ENCODE data around the gene UGT1A9.

UGT1A9 gene

DNA sequence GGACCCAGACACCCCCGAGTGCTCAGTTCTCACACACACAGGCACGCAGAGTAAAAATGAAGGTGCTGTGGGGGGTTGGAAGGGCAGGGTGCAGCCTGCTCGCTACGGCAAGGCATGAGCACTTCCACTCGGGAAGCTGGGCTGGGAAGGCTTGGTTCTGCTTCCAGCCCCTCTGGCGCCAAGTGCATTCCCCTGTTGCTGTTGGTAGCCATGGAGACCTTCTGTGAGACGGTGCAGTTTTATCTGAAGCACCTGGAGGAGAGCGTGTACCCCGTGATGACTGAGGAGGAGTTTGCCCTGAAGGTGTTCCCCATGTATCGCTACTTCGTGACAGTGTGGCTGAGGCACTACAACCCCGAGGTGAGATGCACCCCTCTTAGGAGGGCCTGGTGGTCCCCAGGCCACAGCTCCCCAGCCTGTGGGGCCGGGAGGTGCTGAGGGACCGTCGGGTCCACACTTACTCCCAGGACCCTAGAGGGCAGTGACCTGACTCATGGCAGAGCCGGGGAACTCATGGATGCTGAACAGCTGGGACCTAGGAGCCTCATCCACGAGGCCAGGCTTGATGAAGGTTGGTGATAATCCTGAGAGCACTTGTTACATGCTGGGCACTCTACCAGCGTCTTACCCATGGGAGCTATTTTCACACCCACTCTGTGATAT lies 121.9 kb downstream of the UGT1A9 start:
- no peak overlapping the region for H3K4me3 ChIP-seq (ENCODE audit: low read length)
- no peak for DNase-seq (ENCODE audit: low read depth)
- TF ChIP-seq, protein P1, sequence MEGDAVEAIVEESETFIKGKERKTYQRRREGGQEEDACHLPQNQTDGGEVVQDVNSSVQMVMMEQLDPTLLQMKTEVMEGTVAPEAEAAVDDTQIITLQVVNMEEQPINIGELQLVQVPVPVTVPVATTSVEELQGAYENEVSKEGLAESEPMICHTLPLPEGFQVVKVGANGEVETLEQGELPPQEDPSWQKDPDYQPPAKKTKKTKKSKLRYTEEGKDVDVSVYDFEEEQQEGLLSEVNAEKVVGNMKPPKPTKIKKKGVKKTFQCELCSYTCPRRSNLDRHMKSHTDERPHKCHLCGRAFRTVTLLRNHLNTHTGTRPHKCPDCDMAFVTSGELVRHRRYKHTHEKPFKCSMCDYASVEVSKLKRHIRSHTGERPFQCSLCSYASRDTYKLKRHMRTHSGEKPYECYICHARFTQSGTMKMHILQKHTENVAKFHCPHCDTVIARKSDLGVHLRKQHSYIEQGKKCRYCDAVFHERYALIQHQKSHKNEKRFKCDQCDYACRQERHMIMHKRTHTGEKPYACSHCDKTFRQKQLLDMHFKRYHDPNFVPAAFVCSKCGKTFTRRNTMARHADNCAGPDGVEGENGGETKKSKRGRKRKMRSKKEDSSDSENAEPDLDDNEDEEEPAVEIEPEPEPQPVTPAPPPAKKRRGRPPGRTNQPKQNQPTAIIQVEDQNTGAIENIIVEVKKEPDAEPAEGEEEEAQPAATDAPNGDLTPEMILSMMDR (conservative IDR thresholded peaks at IDR 0.05; ENCODE audit: low read length): no peak

DNA sequence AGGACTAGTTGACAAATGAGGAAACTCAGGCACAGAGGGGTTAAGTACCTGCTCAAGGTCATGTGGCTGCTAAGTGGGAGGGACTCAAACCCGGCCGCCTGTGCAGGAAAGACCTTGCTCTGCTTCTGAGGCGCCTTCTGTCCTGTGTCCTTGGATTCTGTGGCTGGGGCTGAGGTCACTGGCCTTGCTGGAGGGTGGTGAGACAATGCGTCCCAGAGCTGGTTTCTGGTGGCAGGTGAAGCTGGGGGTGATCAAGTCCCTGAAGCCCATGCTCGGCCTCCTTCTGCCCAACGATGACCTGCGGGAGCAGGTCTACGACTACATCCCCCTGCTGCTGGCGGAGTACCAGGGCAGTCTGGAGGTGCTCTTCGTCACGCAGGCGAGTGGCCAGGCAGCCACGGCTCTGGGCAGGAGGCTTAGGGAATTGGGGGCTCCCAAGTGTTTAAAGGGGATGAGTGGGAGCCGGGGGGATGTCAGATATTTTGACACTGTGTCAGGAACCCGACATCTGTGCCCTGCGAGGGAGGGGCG lies 122.5 kb downstream of the UGT1A9 start:
- no peak overlapping the region for H3K4me3 ChIP-seq (ENCODE audit: low read length)
- no peak for DNase-seq (ENCODE audit: low read depth)
- TF ChIP-seq, protein P1 (conservative IDR thresholded peaks at IDR 0.05; ENCODE audit: low read length): no peak

DNA sequence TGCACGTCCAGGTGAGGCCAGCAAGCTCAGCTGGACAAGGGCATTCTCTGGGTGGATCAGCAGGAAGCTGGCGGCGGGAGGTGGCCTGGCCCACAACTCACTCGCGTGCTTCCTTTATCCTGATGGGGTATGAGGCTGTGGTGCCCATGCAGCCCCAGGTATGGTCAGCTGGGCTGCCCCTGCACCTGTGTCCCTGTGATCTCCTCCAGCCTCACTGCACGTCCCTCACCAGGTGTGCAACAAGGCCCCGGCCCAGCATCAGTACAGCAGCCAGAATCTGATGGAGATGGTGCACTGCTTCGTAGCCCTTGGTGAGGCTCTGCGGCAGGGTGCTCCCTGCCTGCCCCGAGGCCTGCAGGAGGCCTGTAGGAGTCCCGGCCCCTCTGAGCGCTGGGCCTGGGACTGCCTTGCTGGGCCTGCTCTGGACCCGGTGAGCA lies 124.1 kb downstream of the UGT1A9 start:
- H3K4me3 ChIP-seq (ENCODE audit: low read length): no peak overlapping the region
- no peak for DNase-seq (ENCODE audit: low read depth)
- TF ChIP-seq, protein P1 (conservative IDR thresholded peaks at IDR 0.05; ENCODE audit: low read length): no peak

DNA sequence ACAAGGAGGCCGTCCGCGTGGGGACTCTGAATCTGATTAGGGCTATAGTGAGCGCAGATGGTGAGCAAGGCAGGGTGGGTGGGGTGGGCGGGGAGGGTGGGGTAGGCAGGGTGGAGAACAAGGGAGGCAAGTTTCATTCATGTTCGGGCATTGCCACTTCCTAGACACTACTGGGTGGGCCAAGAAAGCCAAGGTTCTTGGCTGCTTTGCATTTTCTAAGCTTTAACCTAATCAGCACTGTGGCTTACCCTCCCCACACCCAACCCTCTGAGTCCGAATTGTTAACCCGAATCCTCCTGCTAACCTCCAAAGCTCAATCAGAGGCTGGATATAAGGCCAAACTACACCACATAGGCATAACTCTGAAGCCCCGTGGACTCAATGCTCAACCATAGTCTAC lies 124.6 kb downstream of the UGT1A9 start:
- no peak overlapping the region for H3K4me3 ChIP-seq (ENCODE audit: low read length)

DNA sequence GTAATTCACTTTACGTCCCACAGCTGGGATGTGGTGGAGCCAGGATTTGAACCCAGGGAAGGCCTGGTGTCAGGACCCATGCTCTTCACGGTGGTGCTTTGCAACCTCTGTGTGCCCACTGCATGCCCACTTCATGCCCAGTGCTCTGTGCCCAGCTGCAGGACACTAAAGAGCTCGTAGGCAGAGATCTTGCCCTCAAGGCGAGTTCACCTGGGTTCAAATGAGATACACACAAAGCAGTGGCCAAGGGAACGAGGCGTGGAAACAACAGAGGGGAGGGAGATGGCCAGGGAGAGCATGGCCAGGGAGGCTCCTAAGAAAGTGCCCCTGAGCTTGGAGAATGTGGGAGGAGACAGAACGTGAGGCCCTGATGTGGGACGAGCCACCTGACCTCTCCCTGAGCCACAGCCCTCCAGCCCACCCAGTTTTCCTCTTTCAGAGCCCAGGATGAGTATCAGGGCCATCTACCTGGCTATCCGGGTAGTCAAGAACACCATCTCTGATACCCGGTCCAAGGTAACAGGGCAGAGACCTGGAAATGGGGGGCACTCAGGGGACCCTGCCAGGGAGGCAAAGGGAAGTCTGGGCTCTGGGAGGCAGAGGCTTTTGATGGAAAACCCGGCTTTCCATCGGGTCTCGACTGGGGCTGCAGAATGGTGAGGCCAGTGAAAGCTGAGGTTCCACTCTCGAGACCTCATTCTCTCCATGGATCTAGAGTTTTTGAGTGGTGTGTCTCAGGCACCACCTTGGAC lies 126.8 kb downstream of the UGT1A9 start:
- H3K4me3 ChIP-seq (ENCODE audit: low read length): no peak overlapping the region
- TF ChIP-seq, protein P1 (conservative IDR thresholded peaks at IDR 0.05; ENCODE audit: low read length): no peak
- DNase-seq (ENCODE audit: low read depth): no peak

More for the DNA sequence above, 124.6 kb downstream of the UGT1A9 start:
- TF ChIP-seq, protein P1 (conservative IDR thresholded peaks at IDR 0.05; ENCODE audit: low read length): no peak
- DNase-seq (ENCODE audit: low read depth): no peak

DNA sequence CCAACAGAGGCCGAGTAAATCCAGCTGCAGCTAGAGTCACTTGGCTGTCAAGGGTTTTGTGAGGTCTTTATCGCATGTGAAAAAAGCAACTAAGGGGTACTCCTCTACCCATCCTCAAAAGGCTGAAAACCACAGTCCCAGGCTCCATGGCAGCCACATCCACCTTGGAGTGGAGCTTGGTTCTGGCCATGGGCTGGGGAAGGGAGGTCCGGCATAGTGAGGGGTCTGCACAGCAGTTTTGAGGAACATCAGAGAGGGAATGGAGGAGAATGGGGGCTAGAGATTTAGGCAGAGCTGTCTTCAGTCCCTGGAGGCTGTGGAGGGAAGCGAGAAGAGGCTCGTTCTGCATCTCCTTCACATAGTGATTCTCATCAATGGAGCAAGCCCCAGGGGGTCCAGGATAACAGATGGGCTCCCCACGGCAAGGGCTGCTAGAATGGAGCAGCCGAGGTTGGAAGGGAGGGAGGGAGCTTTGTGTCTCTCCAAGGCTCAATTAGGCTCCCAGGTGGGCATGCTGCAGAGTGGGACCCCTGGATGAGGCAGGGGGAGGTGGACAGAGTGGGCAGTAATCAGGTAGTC lies 127.5 kb downstream of the UGT1A9 start:
- TF ChIP-seq, protein P1 (conservative IDR thresholded peaks at IDR 0.05; ENCODE audit: low read length): no peak
- H3K4me3 ChIP-seq (ENCODE audit: low read length): no peak overlapping the region
- DNase-seq (ENCODE audit: low read depth): no peak
